Esophagus squamous epithelium (tissue), 4 donors: ENCODE results near the gene ATXN2.

Source experiments
- POLR2A ChIP-seq, 4 donors: fragments of 450-650 bp; IDR thresholded peaks; one replicate each; pipeline ENCODE4 v1.6.1; 2017; ENCODE audit warnings: antibody characterized with exemption in 4 of 4, mild to moderate bottlenecking in 4 of 4, moderate library complexity in 3 of 4
- TF ChIP-seq, protein P1 (sequence below), 6 experiments: fragments of 450-650 bp in 4 of 6; fragments of 200-600 bp in 2 of 6; sonication (generic) in 2 of 6; IDR thresholded peaks; one replicate each; pipeline ENCODE4 v1.5.1; 2016 to 2019; ENCODE audit warnings: antibody characterized with exemption in 6 of 6, mild to moderate bottlenecking in 4 of 6, moderate library complexity in 4 of 6

- TF ChIP-seq, protein P1, sequence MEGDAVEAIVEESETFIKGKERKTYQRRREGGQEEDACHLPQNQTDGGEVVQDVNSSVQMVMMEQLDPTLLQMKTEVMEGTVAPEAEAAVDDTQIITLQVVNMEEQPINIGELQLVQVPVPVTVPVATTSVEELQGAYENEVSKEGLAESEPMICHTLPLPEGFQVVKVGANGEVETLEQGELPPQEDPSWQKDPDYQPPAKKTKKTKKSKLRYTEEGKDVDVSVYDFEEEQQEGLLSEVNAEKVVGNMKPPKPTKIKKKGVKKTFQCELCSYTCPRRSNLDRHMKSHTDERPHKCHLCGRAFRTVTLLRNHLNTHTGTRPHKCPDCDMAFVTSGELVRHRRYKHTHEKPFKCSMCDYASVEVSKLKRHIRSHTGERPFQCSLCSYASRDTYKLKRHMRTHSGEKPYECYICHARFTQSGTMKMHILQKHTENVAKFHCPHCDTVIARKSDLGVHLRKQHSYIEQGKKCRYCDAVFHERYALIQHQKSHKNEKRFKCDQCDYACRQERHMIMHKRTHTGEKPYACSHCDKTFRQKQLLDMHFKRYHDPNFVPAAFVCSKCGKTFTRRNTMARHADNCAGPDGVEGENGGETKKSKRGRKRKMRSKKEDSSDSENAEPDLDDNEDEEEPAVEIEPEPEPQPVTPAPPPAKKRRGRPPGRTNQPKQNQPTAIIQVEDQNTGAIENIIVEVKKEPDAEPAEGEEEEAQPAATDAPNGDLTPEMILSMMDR (IDR thresholded peaks at IDR 0.05), result no peak
- TF ChIP-seq POLR2A (IDR thresholded peaks at IDR 0.05), result no peak
These were observed 167.3 kb downstream of the ATXN2 start for GRCh38 chr12:111431772-111432171.
